Stimulated activated CD8-positive, alpha-beta memory T cell treated with anti-CD3 and anti-CD28 coated beads, Interleukin-2, amount 100 ng/mL, for 1 hour (primary cell): ENCODE data around the gene HACD4.

Source experiments
- DNase-seq, 2 donors: peaks; one replicate each; pipeline ENCODE4 v3.0.0-alpha.2; 2020; ENCODE audit warnings: low read depth in 2 of 2

Gene HACD4

DNA sequence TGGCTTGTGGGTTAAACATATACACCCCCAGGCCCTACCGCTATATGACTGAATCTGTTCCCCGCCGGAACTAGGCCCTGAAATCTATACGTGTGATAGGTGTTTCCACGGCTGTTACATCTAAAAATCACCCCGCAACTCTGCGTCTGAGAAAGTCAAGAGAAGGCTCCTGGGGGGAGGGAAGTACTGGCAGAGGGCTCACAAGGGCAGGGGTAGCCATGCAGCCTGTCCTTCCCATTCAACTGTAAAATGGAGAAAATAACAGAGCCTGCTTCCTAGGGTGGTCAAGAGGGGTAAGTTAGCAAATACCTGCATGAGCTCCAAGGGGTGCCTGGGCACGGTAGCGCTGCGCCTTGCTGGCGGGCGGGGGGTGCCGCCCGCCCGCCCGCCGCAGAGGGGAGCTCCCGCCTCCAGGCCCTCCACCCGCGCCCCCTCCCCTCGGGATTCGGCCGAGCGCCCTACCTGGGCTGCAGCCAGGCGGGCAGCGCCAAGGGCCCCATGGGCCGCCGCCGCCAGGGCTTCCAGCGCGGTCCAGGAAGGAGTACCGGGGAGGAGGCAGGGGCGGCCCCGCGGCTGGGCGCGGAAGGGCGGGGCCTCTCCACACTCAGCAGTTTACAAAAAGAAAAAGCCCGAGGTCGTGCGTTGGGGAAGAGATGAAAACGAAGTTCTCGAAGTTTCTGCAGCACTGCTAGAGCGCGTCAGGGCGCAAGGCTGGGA is at the start of gene HACD4:
TSS of gene HACD4 (minus strand) at position 550 of the 717 bp plus-strand sequence. CDS start at position 500, 50 bp downstream.
- peak in 1 of 2 donors; percentile 38 for DNase-seq

DNA sequence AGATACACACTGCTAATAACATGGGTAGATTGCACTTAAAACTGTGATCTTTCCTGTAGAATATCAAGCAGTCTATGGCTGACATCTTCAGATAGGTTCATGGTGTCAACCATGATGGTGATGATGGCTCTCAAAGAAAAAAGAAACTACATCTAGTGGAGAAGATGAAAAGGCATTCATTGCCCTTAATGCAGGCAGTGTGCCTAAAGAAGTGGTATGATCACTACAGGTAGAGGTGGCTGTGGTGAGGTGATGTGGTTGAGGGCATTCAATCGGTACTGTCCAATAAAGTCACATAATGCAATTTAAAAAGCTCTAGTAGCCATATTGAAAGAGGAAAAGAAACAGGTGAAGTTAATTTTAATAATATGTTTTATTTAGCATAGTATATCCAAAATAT is 49.4 kb upstream of the HACD4 start:
- DNase-seq, result no peak

GRCh38 chr9:21078702-21079101 is 47.3 kb upstream of the HACD4 start:
- no peak for DNase-seq

GRCh38 chr9:21077781-21078180 is 46.3 kb upstream of the HACD4 start, which contains the start of gene IFNB1:
Gene IFNB1, minus strand, starts transcription at chr9:21077942. Its CDS starts 73 bp downstream, at chr9:21077869.
- DNase-seq, result no peak

DNA sequence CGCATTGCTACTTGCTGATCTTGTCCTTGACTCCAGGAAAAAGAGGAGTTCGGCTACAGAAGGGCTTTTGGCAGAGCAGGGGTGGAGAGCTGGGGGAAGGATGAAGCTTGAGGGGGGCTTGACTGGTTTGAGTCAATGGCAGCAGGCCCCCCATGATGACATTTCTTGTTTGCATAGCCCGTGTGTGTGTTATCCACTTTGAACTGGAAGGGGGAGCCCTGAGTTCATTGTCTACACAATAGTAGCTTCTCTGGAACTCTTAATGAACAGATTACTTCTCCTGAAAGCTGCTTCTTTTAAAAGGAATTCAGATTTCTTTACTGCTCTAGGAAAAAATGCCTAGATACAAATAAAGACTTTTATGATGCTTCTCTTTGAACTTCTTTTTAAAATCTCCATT is 44.0 kb upstream of the HACD4 start:
- DNase-seq, result no peak

DNA sequence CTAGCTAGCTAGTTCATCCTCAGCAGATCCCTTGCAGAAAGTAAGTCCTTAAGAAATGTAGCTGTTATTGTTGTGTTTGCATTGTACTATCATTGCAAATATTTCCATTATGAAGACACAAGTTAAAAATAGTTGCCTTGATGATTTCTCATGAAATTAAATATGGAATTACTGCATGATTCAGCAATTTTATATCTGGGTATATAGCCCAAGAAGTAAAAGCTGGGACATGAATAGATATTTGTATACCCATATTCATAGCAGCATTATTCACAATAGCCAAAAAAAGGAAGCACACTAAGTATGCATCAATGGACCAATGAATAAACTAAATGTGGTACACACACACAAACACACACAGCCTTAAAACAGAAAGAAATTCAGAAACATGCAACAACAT is 39.5 kb upstream of the HACD4 start:
- DNase-seq, result no peak

DNA sequence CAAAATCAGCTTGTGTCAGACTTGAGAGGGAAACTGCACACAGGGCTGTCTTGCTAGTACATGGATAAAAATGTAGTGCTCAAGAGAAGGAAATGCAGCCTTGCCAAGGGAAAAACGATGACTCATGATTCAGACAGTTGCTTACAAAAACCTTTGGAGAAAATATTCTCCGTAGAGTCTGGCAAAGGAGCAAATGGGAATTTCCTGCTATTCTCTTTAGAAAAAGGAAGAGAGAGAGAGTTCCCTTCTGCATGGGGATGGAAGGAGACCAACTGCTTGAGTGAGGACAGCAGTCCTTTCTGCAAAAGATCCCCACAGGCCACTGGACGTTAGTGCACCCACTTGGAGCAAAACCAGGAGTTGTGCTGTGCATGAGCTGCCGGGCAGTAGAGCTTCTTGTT is 38.7 kb upstream of the HACD4 start:
- no peak for DNase-seq

- DNase-seq, result no peak
These were observed 29.6 kb upstream of the HACD4 start for GRCh38 chr9:21060919-21061561.

DNA sequence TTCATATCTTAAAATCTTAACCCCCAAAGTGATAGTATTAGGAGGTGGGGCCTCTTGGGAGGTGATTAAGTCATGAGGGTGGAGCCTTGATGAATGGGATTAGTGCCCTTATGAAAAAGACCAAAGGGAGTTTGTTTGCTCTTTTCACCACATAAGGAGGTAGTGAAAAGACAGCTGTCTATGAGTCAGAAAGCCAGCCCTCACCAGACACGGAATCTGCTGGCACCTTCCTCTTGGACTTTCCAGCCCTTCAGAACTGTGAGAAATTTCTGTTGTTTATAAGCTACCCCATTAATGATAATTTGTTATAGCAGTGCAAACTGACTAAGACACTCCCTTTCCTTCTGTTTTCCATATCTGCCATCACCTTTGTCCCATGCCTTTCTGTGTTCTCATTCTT is 25.5 kb upstream of the HACD4 start:
- DNase-seq, result no peak

DNA sequence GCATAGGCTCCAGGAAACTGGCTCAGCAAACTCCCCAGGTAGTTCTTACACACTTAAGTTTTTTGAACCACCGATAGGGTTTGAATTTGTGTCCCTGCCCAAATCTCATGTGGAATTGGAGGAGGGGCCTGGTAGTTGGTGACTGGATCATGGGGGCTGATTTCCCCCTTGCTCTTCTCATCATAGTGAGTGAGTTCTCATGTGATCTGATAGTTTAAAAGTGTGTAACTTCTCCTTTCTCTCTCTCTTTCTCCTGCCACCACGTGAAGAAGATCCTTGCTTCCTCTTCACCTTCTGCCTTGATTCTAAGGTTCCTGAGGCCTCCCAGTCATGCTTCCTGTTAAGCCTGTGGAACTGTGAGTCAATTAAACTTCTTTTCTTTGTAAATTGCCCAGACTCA is 22.4 kb upstream of the HACD4 start:
- DNase-seq, result no peak

DNA sequence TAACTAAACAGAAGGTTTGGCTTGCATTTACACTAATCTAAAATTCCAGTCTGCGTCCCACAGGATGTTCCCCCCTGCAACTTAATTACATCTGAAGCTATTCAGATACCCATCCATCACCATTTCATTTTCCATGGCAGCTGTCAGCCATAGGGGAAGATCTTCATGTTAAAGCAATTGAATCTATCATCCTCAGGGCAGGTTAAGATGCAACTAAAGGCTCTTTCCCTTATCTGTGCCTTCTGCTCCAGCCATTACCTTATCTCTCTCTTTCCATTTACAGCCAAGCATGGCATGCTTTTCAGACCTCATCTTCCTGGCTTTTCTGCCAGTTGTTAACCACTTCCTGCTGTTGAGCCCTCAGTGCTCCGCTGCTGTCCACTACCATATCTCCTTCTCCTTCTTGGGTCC is 15.8 kb upstream of the HACD4 start:
- no peak for DNase-seq

GRCh38 chr9:21043841-21044240 is 12.4 kb upstream of the HACD4 start:
- DNase-seq, result no peak

DNA sequence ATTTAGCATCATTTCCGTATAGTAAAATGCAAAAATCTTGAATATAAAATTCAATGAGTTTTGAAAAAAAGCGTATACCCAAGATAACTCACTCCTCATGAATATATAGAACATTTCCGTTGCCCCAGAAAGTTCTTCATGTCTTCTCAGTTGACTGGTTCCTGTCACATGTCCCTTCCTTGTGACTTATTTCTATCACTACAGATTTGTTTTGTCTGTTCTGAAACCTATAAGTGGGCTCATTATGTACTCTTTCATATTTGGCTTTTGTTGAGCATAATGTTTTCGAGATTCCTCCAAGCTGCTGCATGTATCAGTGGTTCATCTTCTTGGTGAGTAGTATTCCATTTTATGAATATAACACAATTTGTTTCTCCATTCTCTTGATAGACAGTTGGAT is 11.0 kb upstream of the HACD4 start:
- DNase-seq, result no peak

DNA sequence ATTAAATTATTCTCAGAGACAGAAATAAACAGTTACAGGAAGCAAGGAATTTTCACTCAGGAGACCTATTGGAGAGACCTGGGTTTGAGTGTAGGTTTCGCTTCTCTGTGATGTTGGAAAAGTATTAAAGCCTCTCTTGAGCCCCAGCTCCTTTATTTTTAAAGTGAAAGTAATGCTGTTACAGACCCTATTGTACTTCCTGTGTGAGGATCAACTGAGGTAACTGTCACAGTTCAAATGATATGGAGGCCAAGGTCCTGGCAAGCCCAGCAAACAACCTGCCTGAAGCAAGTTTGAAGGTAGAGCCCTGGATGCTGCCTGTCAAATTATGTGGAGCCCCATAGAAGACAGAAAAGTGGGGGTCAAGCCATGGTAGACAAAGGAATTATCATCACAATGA is 7.9 kb upstream of the HACD4 start:
- DNase-seq, result no peak

DNA sequence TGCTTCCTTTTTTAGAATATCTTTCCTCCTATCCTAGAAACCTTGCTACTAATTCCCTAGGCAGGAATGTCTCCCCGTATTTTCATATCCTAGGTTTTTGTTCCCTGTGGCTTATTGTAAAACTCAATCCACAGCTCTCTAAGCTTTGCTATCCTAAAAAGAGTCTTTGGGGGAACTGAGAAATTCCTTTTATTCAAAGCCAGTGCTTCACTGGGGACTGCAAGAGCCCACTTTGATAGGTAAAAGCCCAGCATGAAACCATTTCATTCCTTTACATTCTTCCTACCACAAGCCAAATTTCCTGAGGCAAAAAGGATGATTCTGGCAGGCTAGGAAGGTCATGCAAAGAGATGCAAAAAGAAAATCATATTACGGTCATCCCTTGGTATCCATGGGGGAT is 5.8 kb upstream of the HACD4 start:
- no peak for DNase-seq

DNA sequence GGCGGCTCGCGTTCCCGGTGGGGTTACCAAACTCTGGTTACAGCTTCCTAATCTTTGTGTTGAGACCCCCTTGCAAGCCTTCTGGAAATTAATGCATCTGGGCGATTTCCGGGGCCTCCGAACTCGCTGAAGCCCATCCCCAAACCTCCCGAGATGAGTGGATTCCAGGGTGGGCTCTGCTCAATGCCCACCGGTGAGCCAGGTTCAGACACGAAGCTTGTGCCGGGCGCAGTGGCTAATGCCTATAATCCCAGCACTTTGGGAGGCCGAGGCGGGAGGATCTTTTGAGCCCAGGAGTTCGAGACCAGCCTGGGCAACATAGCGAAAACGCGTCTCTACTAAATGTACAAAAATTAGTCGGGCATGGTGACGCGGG is 356 bp upstream of the HACD4 start:
- no peak for DNase-seq

GRCh38 chr9:21030389-21031035 is 928 bp downstream of the HACD4 start:
- DNase-seq, result no peak

GRCh38 chr9:21029661-21030060 is 1.8 kb downstream of the HACD4 start:
- no peak for DNase-seq

- DNase-seq, result no peak
These were observed 3.0 kb downstream of the HACD4 start for GRCh38 chr9:21028466-21028865.

GRCh38 chr9:21027295-21027694 is 4.1 kb downstream of the HACD4 start:
- no peak for DNase-seq

DNA sequence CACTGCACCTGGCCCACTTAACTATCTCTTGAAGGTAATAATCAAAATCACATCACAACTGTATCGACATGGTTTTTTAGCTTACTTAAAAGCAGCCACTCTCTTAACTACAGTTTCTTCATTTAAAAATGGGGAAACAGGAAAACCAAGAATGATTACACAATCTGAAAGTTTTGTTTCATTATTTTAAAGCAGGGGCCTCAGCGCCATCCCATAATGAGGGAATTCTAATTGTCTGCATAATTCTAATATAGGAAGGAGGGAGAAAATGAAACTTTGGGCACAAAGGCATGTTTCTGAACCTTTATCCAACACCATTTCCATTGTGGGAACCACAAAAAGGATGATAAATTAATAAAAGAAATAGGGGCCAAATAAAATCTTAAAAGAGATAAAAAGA is 7.6 kb downstream of the HACD4 start:
- DNase-seq, result no peak

- no peak for DNase-seq
These were observed 13.3 kb downstream of the HACD4 start for GRCh38 chr9:21018177-21018576.
